SKM-1 (cell line): ENCODE measurements around the gene CBFA2T2.
"Not testable (repeated sequence)": the region's sequence is repeated elsewhere in the genome, so short reads cannot be mapped to it uniquely, and the experiment has no call there.

Experiments
- DNase-seq: peaks from one replicate; lab custom pipeline; 2025; ENCODE audit not compliant: unreplicated experiment; lab: John Stamatoyannopoulos, UW

The CBFA2T2 gene

GRCh38 chr20:33693741-33694638 is 204.1 kb downstream of the CBFA2T2 start:
- no peak for DNase-seq

DNA sequence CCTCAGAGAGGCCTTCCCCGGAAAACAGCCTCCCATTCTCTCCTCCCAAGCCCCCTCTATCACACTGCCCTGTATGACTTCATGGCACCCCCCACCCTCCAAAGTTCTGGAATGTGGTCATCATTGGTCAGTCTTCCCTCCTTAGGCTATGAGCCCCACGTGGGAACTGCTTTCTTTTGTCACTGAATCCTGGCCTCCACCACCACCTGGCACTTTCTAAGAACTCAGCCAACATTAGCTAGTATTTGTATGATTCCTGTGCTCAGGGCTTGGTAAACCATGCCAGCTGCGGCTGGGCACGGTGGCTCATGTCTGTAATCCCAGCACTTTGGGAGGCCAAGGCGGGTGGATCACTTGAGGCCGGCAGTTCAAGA is 204.7 kb downstream of the CBFA2T2 start:
- DNase-seq: no peak

DNA sequence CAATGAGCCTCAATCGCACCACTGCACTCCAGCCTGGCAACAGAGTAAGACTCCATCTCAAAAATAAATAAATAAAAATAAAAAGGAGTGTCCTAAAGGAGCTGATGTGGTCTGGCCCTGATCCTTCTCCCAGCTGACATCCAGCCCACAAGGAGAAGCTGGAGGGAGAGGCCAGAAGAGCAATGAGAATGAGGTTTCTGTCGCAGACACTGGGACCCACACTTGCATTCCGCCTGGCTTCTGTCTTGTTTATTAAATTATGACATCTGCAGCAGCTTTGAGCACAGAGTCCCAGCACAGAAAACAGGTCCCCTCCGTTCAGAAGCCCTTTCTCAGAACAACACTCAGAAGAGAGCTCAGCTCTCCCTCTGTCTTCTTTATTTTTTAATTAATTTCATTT is 206.6 kb downstream of the CBFA2T2 start:
- DNase-seq: no peak

GRCh38 chr20:33697129-33697528 is 207.2 kb downstream of the CBFA2T2 start:
- no peak for DNase-seq

DNA sequence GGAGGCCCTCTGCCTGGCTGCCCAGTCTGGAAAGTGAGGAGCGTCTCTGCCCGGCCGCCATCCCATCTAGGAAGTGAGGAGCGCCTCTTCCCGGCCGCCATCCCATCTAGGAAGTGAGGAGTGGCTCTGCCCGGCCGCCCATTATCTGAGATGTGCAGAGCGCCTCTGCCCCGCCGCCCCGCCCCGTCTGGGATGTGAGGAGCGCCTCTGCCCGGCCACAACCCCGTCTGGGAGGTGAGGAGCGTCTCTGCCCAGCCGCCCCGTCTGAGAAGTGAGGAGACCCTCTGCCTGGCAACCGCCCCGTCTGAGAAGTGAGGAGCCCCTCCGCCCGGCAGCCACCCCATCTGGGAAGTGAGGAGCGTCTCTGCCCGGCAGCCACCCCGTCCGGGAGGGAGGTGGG is 209.1 kb downstream of the CBFA2T2 start:
- DNase-seq: not testable (repeated sequence)
